ENCODE measurements around the gene WNT7A.

- TF ChIP-seq POLR2A (IDR thresholded peaks at IDR 0.05; ENCODE audit: low read depth, low read length) (no peak), TAF1 (IDR thresholded peaks at IDR 0.05; ENCODE audit: low read depth, low read length) (no peak), POLR2AphosphoS5 (IDR thresholded peaks at IDR 0.05; ENCODE audit: low read depth, low read length) (no peak)
These were observed 10.6 kb upstream of the WNT7A start for GRCh38 chr3:13890377-13891016.
